GM12891 (cell line): ENCODE measurements around the gene CFAP53.

Experiments used
- POLR2A ChIP-seq: IDR thresholded peaks from 2 replicates; pipeline ENCODE4 v1.6.1; 2011; ENCODE audit warnings: low read depth, low read length, control low read depth
- TAF1 ChIP-seq: IDR thresholded peaks from 2 replicates; pipeline ENCODE4 v1.6.1; 2011; ENCODE audit warnings: low read depth, low read length, control low read depth

DNA sequence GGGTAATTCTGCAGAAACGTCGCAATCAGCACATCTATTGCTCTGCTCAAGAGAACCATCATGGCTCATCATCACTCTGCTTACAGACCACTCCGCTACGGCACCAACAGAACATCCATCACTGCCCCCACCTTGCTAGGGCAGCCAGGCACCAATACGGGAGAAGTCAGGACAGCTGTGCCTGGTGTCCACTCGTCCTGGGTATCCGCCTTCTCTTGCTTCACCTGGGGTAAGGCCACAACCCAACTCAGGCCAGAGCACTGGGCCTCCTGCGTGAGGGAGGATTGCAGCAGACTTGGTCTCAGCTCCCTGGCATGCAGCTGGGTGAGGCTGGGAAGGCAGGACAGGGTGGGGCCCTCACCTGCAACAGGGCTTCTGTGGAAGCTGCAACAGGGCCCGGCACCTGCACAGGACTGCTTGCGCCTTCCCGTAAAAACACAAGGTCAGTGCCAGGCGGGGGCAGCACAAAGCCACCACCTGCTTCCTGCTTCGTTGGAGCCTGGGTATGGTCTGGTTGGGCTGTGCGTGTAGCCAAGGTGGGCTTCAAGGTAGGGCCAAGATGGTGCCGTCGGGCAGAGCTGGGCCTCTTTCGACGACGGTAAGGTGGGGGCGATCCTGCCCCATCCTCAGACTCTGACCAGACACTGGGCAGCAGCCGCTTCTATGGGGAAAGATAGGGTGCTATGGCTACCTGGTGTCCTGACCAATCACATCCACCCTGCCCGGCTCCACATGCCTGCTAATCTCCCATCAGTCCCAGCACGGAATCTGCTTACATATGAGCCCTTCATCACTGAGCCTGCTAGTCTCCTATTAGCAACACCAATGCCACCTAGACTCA, 7.1 kb upstream of the CFAP53 start:
- TF ChIP-seq POLR2A: no peak
- no peak for TF ChIP-seq TAF1
